Keratinocyte (primary cell): ENCODE measurements around the gene SLC43A1. TPM values are rescaled to one million over a fixed set of nuclear protein-coding genes. Genes with fewer than 3 reads are reported as not detected.

Experiments used
- DNase-seq: peaks from one replicate; pipeline ENCODE4 v3.0.0-alpha.2; 2011; ENCODE audit warnings: low read depth, missing footprints, low spot score
- FAIRE-seq: peaks from 2 replicates; lab custom pipeline; 2011; peaks lifted over from hg19 to GRCh38; lab: Jason Lieb, UNC
- H2AFZ ChIP-seq: 2 replicates; pipeline ENCODE4 v1.6.0; 2012; ENCODE audit warnings: low read length, control low read depth, inconsistent platforms; ENCODE audit not compliant: control insufficient read depth
- H3K27ac ChIP-seq: 2 replicates; pipeline ENCODE4 v1.5.1; 2011; ENCODE audit warnings: low read length; ENCODE audit not compliant: control insufficient read depth, insufficient read depth
- H3K27me3 ChIP-seq: 3 replicates; pipeline ENCODE4 v1.6.0; 2011; ENCODE audit warnings: low read length; ENCODE audit not compliant: control insufficient read depth, insufficient read depth; ENCODE audit errors: extremely low read depth
- H3K36me3 ChIP-seq, 2 experiments: 2 replicates in 1 of 2; 3 replicates in 1 of 2; pipeline ENCODE4 v1.5.1; 2011; ENCODE audit warnings: low read length in 2 of 2, mild to moderate bottlenecking in 1 of 2; ENCODE audit not compliant: control insufficient read depth in 2 of 2, insufficient read depth in 2 of 2; ENCODE audit errors: extremely low read depth in 1 of 2
- H3K4me1 ChIP-seq: 3 replicates; pipeline ENCODE4 v1.5.1; 2011; ENCODE audit warnings: low read length; ENCODE audit not compliant: control insufficient read depth, insufficient read depth; ENCODE audit errors: extremely low read depth
- H3K4me2 ChIP-seq: 3 replicates; pipeline ENCODE4 v1.6.0; 2011; ENCODE audit warnings: low read depth, low read length; ENCODE audit not compliant: control insufficient read depth, insufficient read depth; ENCODE audit errors: extremely low read depth
- H3K4me3 ChIP-seq, 3 experiments: fragments of 200-600 bp in 1 of 3; sonication (generic) in 1 of 3; 2 replicates in 2 of 3; 3 replicates in 1 of 3; pipeline ENCODE4 v1.5.1; 2011 to 2016; ENCODE audit warnings: low read length in 3 of 3, mild to moderate bottlenecking in 3 of 3, control low read depth in 2 of 3, inconsistent platforms in 1 of 3, low read depth in 1 of 3, mixed read lengths in 1 of 3, mixed run types in 1 of 3, moderate library complexity in 1 of 3; ENCODE audit not compliant: control insufficient read depth in 2 of 3, insufficient read depth in 2 of 3; ENCODE audit errors: extremely low read depth in 1 of 3
- H3K79me2 ChIP-seq: 2 replicates; pipeline ENCODE4 v1.6.0; 2012; ENCODE audit warnings: low read length; ENCODE audit not compliant: control insufficient read depth, insufficient read depth
- H3K9ac ChIP-seq: 3 replicates; pipeline ENCODE4 v1.6.0; 2011; ENCODE audit warnings: low read length; ENCODE audit not compliant: control insufficient read depth, insufficient read depth; ENCODE audit errors: extremely low read depth
- H3K9me1 ChIP-seq: 3 replicates; pipeline ENCODE4 v1.6.0; 2011; ENCODE audit warnings: low read length; ENCODE audit not compliant: control insufficient read depth, insufficient read depth; ENCODE audit errors: extremely low read depth
- H3K9me3 ChIP-seq: 2 replicates; pipeline ENCODE4 v1.5.1; 2012; ENCODE audit warnings: low read depth, low read length; ENCODE audit not compliant: control insufficient read depth
- H4K20me1 ChIP-seq: 3 replicates; pipeline ENCODE4 v1.6.0; 2011; ENCODE audit warnings: low read length; ENCODE audit not compliant: control insufficient read depth, insufficient read depth; ENCODE audit errors: extremely low read depth
- CTCF ChIP-seq, 3 experiments: IDR thresholded peaks in 1 of 3; conservative IDR thresholded peaks in 1 of 3; optimal IDR thresholded peaks in 1 of 3; 2 replicates in 2 of 3; 3 replicates in 1 of 3; pipeline versions ENCODE3 to v1.5.1; 2011; ENCODE audit warnings: low read length in 3 of 3, mild to moderate bottlenecking in 3 of 3, moderate library complexity in 2 of 3, control low read depth in 1 of 3, inconsistent platforms in 1 of 3; ENCODE audit not compliant: insufficient read depth in 2 of 3; ENCODE audit errors: extremely low read depth in 1 of 3
- EZH2 ChIP-seq: IDR thresholded peaks from one replicate; pipeline ENCODE4 v1.6.1; 2012; ENCODE audit warnings: inconsistent platforms, mild to moderate bottlenecking, low read length, moderate library complexity
- dilution Hi-C: fragments of 300-500 bp; cut with MboI; formaldehyde crosslinking; loops from one replicate; pipeline ENCODE4 v1.7.0; 2020; ENCODE audit warnings: low sequenced_read_pairs; ENCODE audit not compliant: extremely low pct_ligation_motif_present
- polyA plus RNA-seq, 5 experiments: library from polyadenylated mRNA; depleted of rRNA in 3 of 5; stranded (reverse) in 3 of 5; stranded (forward) in 1 of 5; unstranded in 1 of 5; fragments of >200 nt; gene quantifications; 1 replicate in 1 of 5; 2 replicates in 3 of 5; 3 replicates in 1 of 5; pipeline versions ENCODE4 v1.2.1 to v1.2.3, GENCODE V29; 2011 to 2012; ENCODE audit warnings: missing spikeins in 2 of 5, low read depth in 1 of 5, low replicate concordance in 1 of 5

SLC43A1 gene
- polyA plus RNA-seq, 1 donor (not counting 4 experiments of a cell fraction or from before 2014, with no cell fraction given) = 0.75 TPM

- no peaks in the 10 kb centered on the region for H3K9me3 ChIP-seq
- H3K27me3 ChIP-seq = peaks cover 4% of the 10 kb centered on the region
- TF ChIP-seq CTCF (optimal IDR thresholded peaks at IDR 0.05 in 1 of 3, IDR thresholded peaks at IDR 0.05 in 1 of 3, conservative IDR thresholded peaks at IDR 0.05 in 1 of 3; ENCODE audit: extremely low read depth in 1 of 3, insufficient read depth in 2 of 3, low read length in 3 of 3) (no peak), EZH2 (no peak)
- H4K20me1 ChIP-seq = no peaks in the 10 kb centered on the region
- no peak overlapping the region for H2AFZ ChIP-seq
- no peak overlapping the region for H3K9ac ChIP-seq
- peaks cover 4 to 17% of the 10 kb centered on the region in 2 experiments for H3K36me3 ChIP-seq
- dilution Hi-C loops = no loop called here
- no peak for DNase-seq
- H3K4me3 ChIP-seq = no peak overlapping the region
- no peaks in the 10 kb centered on the region for H3K9me1 ChIP-seq
- no peak overlapping the region for H3K4me2 ChIP-seq
- peaks cover 9% of the 10 kb centered on the region for H3K4me1 ChIP-seq
- H3K79me2 ChIP-seq = no peaks in the 10 kb centered on the region
- no peak overlapping the region for H3K27ac ChIP-seq
- no peak for FAIRE-seq
Measured at GRCh38 chr11:57547854-57548377, 32.4 kb upstream of the SLC43A1 start.

- Histone ChIP-seq H3K9me1 (no peaks in the 10 kb centered on the region), H3K4me3 (no peak overlapping the region), H3K36me3 (peaks cover 3 to 16% of the 10 kb centered on the region in 2 experiments), H4K20me1 (no peaks in the 10 kb centered on the region), H3K9ac (no peak overlapping the region), H3K9me3 (no peaks in the 10 kb centered on the region), H3K4me2 (no peak overlapping the region), H3K79me2 (no peaks in the 10 kb centered on the region), H3K27me3 (peaks cover 4% of the 10 kb centered on the region), H3K27ac (no peak overlapping the region), H3K4me1 (peaks cover 9% of the 10 kb centered on the region), H2AFZ (no peak overlapping the region)
- no peak for FAIRE-seq
- peak; percentile 15 to 32 (median 23) for TF ChIP-seq CTCF (optimal IDR thresholded peaks at IDR 0.05 in 1 of 3, IDR thresholded peaks at IDR 0.05 in 1 of 3, conservative IDR thresholded peaks at IDR 0.05 in 1 of 3; ENCODE audit: extremely low read depth in 1 of 3, insufficient read depth in 2 of 3, low read length in 3 of 3)
- TF ChIP-seq EZH2 = no peak
- dilution Hi-C loops = no loop called here
- no peak for DNase-seq
Measured at GRCh38 chr11:57546869-57547475, 31.5 kb upstream of the SLC43A1 start.
